Uterus (tissue), 4 donors: Measurements from ENCODE around the gene FAM151B. TPM values are rescaled to one million over a fixed set of nuclear protein-coding genes. Genes with fewer than 3 reads are reported as not detected.
A peak's percentile ranks its signal among the peaks of the same experiment; 100 is the strongest.
"Not testable (repeated sequence)": the region's sequence is repeated elsewhere in the genome, so short reads cannot be mapped to it uniquely, and the experiment has no call there.

Source experiments
- DNase-seq, 2 donors: peaks; one replicate each; pipeline ENCODE4 v3.0.0-alpha.2; 2019 to 2020
- H3K27ac ChIP-seq, 2 donors: fragments of 200-600 bp; sonication (generic); 1 replicate in 1 of 2; 2 replicates in 1 of 2; pipeline ENCODE4 v1.5.1; 2016 to 2018
- H3K27me3 ChIP-seq, 2 donors: fragments of 200-600 bp; sonication (generic); one replicate each; pipeline ENCODE4 v1.5.1; 2018 to 2019; ENCODE audit warnings: control low read depth in 1 of 2
- H3K36me3 ChIP-seq, 2 donors: fragments of 200-600 bp; sonication (generic); one replicate each; pipeline ENCODE4 v1.5.1; 2019; ENCODE audit warnings: control low read depth in 1 of 2
- H3K4me1 ChIP-seq, 2 donors: fragments of 200-600 bp; sonication (generic); one replicate each; pipeline ENCODE4 v1.5.1; 2018 to 2019; ENCODE audit warnings: control low read depth in 1 of 2
- H3K4me3 ChIP-seq, 2 donors: fragments of 200-600 bp; sonication (generic); 1 replicate in 1 of 2; 2 replicates in 1 of 2; pipeline ENCODE4 v1.5.1; 2018 to 2019; ENCODE audit warnings: mild to moderate bottlenecking in 1 of 2
- H3K9me3 ChIP-seq, 2 donors: fragments of 200-600 bp; sonication (generic); one replicate each; pipeline ENCODE4 v1.5.1; 2019; ENCODE audit warnings: control low read depth in 1 of 2
- POLR2A ChIP-seq, 2 donors: fragments of 450-650 bp; IDR thresholded peaks; one replicate each; pipeline ENCODE4 v1.6.1; 2016; ENCODE audit warnings: antibody characterized with exemption in 2 of 2, mild to moderate bottlenecking in 1 of 2, moderate library complexity in 1 of 2
- intact Hi-C: fragments of 100-400 bp; cut with DNase I; formaldehyde crosslinking; loops from one replicate; pipeline ENCODE4 v1.15.1; 2023; ENCODE audit warnings: low total_unique reads
- total RNA-seq, 4 donors: library from RNA; depleted of rRNA in 3 of 4; stranded (reverse); fragments of >200 nt in 3 of 4; gene quantifications; one replicate each; pipeline versions ENCODE4 v1.1.0 to v1.2.4, GENCODE V29; 2014 to 2023
- TF ChIP-seq, protein P1 (sequence below), 4 experiments: fragments of 200-600 bp in 2 of 4; fragments of 450-650 bp in 2 of 4; sonication (generic) in 2 of 4; IDR thresholded peaks; one replicate each; pipeline ENCODE4 v1.5.1; 2016 to 2019; ENCODE audit warnings: antibody characterized with exemption in 4 of 4, mild to moderate bottlenecking in 2 of 4, moderate library complexity in 1 of 4
- donor health status: DM: yes; HTN: yes; CAD: no.

FAM151B gene
- total RNA-seq, 4 donors from 2014 or later: 0.26 to 17.6 (median 3.8) TPM

GRCh38 chr5:80487444-80487828, 464 bp upstream of the FAM151B start:
- no peaks in the 10 kb centered on the region for H3K4me1 ChIP-seq
- no peaks in the 10 kb centered on the region for H3K36me3 ChIP-seq
- intact Hi-C loops: no loop called here
- no peak for TF ChIP-seq POLR2A (IDR thresholded peaks at IDR 0.05)
- TF ChIP-seq, protein P1, sequence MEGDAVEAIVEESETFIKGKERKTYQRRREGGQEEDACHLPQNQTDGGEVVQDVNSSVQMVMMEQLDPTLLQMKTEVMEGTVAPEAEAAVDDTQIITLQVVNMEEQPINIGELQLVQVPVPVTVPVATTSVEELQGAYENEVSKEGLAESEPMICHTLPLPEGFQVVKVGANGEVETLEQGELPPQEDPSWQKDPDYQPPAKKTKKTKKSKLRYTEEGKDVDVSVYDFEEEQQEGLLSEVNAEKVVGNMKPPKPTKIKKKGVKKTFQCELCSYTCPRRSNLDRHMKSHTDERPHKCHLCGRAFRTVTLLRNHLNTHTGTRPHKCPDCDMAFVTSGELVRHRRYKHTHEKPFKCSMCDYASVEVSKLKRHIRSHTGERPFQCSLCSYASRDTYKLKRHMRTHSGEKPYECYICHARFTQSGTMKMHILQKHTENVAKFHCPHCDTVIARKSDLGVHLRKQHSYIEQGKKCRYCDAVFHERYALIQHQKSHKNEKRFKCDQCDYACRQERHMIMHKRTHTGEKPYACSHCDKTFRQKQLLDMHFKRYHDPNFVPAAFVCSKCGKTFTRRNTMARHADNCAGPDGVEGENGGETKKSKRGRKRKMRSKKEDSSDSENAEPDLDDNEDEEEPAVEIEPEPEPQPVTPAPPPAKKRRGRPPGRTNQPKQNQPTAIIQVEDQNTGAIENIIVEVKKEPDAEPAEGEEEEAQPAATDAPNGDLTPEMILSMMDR (IDR thresholded peaks at IDR 0.05): no peak
- no peaks in the 10 kb centered on the region for H3K27me3 ChIP-seq
- H3K4me3 ChIP-seq: peak overlapping the region; percentile 45 to 83
- H3K9me3 ChIP-seq: peaks cover 0 to 9% of the 10 kb centered on the region in 2 donors
- peak overlapping the region; percentile 53 to 79 for H3K27ac ChIP-seq
- peak in 1 of 2 donors; percentile 13 for DNase-seq

GRCh38 chr5:80491296-80491695, 3.4 kb downstream of the FAM151B start:
- Histone ChIP-seq H3K36me3 (no peaks in the 10 kb centered on the region), H3K27ac (no peak overlapping the region), H3K4me1 (no peaks in the 10 kb centered on the region), H3K27me3 (no peaks in the 10 kb centered on the region), H3K4me3 (no peak overlapping the region), H3K9me3 (no peaks in the 10 kb centered on the region)
- no peak for DNase-seq
- intact Hi-C loops: no loop called here
- TF ChIP-seq, protein P1 (IDR thresholded peaks at IDR 0.05): no peak
- no peak for TF ChIP-seq POLR2A (IDR thresholded peaks at IDR 0.05)

DNA sequence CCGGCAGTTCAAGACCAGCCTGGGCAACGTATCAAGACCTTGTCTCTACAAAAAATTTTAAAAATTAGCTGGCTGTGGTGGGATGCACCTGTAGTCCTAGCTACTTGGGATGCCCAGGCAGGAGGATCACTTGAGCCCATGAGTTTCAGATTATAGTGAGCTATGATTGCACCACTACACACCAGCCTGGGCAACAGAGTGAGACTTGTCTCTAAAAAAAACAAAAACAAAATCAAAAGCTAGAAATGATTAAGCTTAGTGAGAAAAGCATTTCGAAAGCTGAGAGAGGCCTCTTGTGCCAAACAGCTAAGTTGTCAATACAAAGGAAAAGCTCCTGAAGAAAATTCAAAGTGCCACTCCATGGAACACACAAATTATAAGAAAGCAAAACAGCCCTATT, 4.8 kb downstream of the FAM151B start:
- Histone ChIP-seq H3K9me3 (no peaks in the 10 kb centered on the region), H3K4me1 (no peaks in the 10 kb centered on the region), H3K27me3 (no peaks in the 10 kb centered on the region), H3K27ac (no peak overlapping the region), H3K4me3 (no peak overlapping the region), H3K36me3 (no peaks in the 10 kb centered on the region)
- DNase-seq: no peak
- TF ChIP-seq, protein P1 (IDR thresholded peaks at IDR 0.05): no peak
- no peak for TF ChIP-seq POLR2A (IDR thresholded peaks at IDR 0.05)
- intact Hi-C loops: no loop called here

GRCh38 chr5:80493443-80493842, 5.5 kb downstream of the FAM151B start:
- H3K36me3 ChIP-seq, DNase-seq, H3K27me3 ChIP-seq, intact Hi-C loops, H3K4me3 ChIP-seq, H3K4me1 ChIP-seq, H3K9me3 ChIP-seq, H3K27ac ChIP-seq: not testable (repeated sequence)

- H3K36me3 ChIP-seq: no peaks in the 10 kb centered on the region
- no peak for DNase-seq
- no peaks in the 10 kb centered on the region for H3K27me3 ChIP-seq
- no peaks in the 10 kb centered on the region for H3K4me1 ChIP-seq
- no peak overlapping the region for H3K4me3 ChIP-seq
- no peaks in the 10 kb centered on the region for H3K9me3 ChIP-seq
- intact Hi-C loops: no loop called here
- no peak overlapping the region for H3K27ac ChIP-seq
- TF ChIP-seq POLR2A (IDR thresholded peaks at IDR 0.05): no peak
- TF ChIP-seq, protein P1 (IDR thresholded peaks at IDR 0.05): no peak
These were observed 8.0 kb downstream of the FAM151B start for GRCh38 chr5:80495891-80496290.

- Histone ChIP-seq H3K9me3 (no peaks in the 10 kb centered on the region), H3K27me3 (no peaks in the 10 kb centered on the region), H3K4me1 (no peaks in the 10 kb centered on the region), H3K4me3 (no peak overlapping the region), H3K27ac (no peak overlapping the region), H3K36me3 (no peaks in the 10 kb centered on the region)
- TF ChIP-seq POLR2A (IDR thresholded peaks at IDR 0.05): no peak
- TF ChIP-seq, protein P1 (IDR thresholded peaks at IDR 0.05): no peak
- intact Hi-C loops: no loop called here
- no peak for DNase-seq
These were observed 14.9 kb downstream of the FAM151B start for GRCh38 chr5:80502800-80503199.
